Ovary (tissue), 3 donors: Measurements from ENCODE around the gene RPRML.

Experiments
- POLR2A ChIP-seq: fragments of 450-650 bp; IDR thresholded peaks from one replicate; pipeline ENCODE4 v1.6.1; 2017; ENCODE audit warnings: antibody characterized with exemption, mild to moderate bottlenecking, moderate library complexity
- TF ChIP-seq, protein P1 (sequence below), 3 donors: fragments of 450-650 bp in 2 of 3; fragments of 200-600 bp in 1 of 3; IDR thresholded peaks; one replicate each; pipeline versions ENCODE4 v1.5.1 to v1.8.0; 2016 to 2022; ENCODE audit warnings: antibody characterized with exemption in 3 of 3, mild to moderate bottlenecking in 1 of 3
- donor health status: DM: no; HTN: no; CAD: no.

- TF ChIP-seq, protein P1, sequence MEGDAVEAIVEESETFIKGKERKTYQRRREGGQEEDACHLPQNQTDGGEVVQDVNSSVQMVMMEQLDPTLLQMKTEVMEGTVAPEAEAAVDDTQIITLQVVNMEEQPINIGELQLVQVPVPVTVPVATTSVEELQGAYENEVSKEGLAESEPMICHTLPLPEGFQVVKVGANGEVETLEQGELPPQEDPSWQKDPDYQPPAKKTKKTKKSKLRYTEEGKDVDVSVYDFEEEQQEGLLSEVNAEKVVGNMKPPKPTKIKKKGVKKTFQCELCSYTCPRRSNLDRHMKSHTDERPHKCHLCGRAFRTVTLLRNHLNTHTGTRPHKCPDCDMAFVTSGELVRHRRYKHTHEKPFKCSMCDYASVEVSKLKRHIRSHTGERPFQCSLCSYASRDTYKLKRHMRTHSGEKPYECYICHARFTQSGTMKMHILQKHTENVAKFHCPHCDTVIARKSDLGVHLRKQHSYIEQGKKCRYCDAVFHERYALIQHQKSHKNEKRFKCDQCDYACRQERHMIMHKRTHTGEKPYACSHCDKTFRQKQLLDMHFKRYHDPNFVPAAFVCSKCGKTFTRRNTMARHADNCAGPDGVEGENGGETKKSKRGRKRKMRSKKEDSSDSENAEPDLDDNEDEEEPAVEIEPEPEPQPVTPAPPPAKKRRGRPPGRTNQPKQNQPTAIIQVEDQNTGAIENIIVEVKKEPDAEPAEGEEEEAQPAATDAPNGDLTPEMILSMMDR (IDR thresholded peaks at IDR 0.05), result no peak
- no peak for TF ChIP-seq POLR2A
Observed at GRCh38 chr17:46949291-46950174, 29.5 kb downstream of the RPRML start.
